ENCODE data around the gene PIGH. TPM values are rescaled to one million over a fixed set of nuclear protein-coding genes. Genes with fewer than 3 reads are reported as not detected.

The PIGH gene
- total RNA-seq, 6 experiments from 2014 or later, result 12.7 to 16.0 (median 13.8) TPM

DNA sequence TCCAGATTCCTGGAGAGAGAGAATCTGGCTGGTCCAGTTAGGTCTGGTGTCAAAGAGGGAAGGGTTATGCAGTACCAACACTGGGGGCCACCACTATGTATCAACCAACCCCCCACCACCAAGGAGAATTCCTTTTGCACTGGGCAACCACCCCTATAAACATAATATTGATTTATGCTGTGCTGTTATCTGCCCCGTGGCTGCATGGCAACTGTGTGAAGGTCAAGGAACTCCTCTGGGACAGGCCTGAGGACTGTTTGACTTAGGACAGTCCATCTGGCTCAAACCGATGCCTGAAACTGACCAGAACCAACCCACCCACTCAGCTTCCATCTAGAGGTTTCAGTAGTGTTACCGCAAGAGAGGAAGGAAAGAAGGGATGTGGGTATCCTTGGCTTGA, 46.5 kb downstream of the PIGH start:
- Histone ChIP-seq H3K4me3 (no peak overlapping the region), H3K27ac (no peak overlapping the region), H3K36me3 (no peaks in the 10 kb centered on the region), H3K9me3 (no peaks in the 10 kb centered on the region), H3K4me1 (no peaks in the 10 kb centered on the region), H3K27me3 (no peaks in the 10 kb centered on the region)
- intact Hi-C loops (cut with DNase I), result no loop called here
- WGBS (ENCODE audit: insufficient coverage, low coverage, low lambda C conversion rate, missing lambda C conversion rate), result 46% methylated on average over 2 of the region's 3 CpGs
- no peak for DNase-seq
- ATAC-seq, result peak in 1 of 4 donors; percentile 32
- TF ChIP-seq CTCF (IDR thresholded peaks at IDR 0.05) (no peak), POLR2A (IDR thresholded peaks at IDR 0.05) (no peak)

DNA sequence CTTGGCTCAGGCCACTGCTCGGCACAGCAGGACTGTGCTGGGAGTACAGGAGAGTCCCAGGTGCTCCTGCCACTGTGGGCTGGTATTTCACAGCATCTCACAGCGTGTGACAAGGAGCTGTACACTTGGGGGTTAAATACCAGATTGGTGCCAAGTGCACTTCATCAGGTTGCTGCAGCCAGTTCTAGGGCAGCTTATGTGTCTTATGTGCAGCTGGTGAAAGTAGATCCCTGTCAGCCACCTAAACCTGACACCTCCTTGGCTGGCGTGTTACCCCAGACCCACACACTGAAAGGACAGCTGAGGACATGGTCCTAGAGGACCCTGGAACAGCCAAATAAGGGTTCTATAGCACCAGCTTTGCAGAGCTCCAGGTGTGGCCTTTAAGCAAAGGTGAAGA, 48.1 kb downstream of the PIGH start:
- Histone ChIP-seq H3K36me3 (no peaks in the 10 kb centered on the region), H3K9me3 (no peaks in the 10 kb centered on the region), H3K4me1 (no peaks in the 10 kb centered on the region), H3K27ac (no peak overlapping the region), H3K4me3 (no peak overlapping the region), H3K27me3 (no peaks in the 10 kb centered on the region)
- 67% methylated on average over 1 of the region's 3 CpGs for WGBS (ENCODE audit: insufficient coverage, low coverage, low lambda C conversion rate, missing lambda C conversion rate)
- intact Hi-C loops (cut with DNase I), result no loop called here
- DNase-seq (no peak), ATAC-seq (no peak)
- TF ChIP-seq CTCF (IDR thresholded peaks at IDR 0.05), result no peak
- TF ChIP-seq POLR2A (IDR thresholded peaks at IDR 0.05), result no peak

GRCh38 chr14:67551123-67551522, 48.9 kb downstream of the PIGH start:
- H3K4me3 ChIP-seq, result no peak overlapping the region
- no peak for DNase-seq
- intact Hi-C loops (cut with DNase I), result no loop called here
- TF ChIP-seq CTCF (IDR thresholded peaks at IDR 0.05) (no peak), POLR2A (IDR thresholded peaks at IDR 0.05) (no peak)
- no peaks in the 10 kb centered on the region for H3K4me1 ChIP-seq
- no peak for ATAC-seq
- WGBS (ENCODE audit: insufficient coverage, low coverage, low lambda C conversion rate, missing lambda C conversion rate), result 77% methylated on average over 3 of the region's 3 CpGs
- H3K27ac ChIP-seq, result no peak overlapping the region
- no peaks in the 10 kb centered on the region for H3K36me3 ChIP-seq
- H3K27me3 ChIP-seq, result no peaks in the 10 kb centered on the region
- H3K9me3 ChIP-seq, result no peaks in the 10 kb centered on the region

- Histone ChIP-seq H3K27me3 (no peaks in the 10 kb centered on the region), H3K27ac (no peak overlapping the region), H3K4me1 (no peaks in the 10 kb centered on the region), H3K4me3 (no peak overlapping the region), H3K36me3 (no peaks in the 10 kb centered on the region), H3K9me3 (no peaks in the 10 kb centered on the region)
- DNase-seq (no peak), ATAC-seq (no peak)
- WGBS (ENCODE audit: insufficient coverage, low coverage, low lambda C conversion rate, missing lambda C conversion rate), result 91% methylated on average over 4 of the region's 4 CpGs
- intact Hi-C loops (cut with DNase I), result no loop called here
- TF ChIP-seq POLR2A (IDR thresholded peaks at IDR 0.05) (no peak), CTCF (IDR thresholded peaks at IDR 0.05) (no peak)
Measured at GRCh38 chr14:67549734-67550133, 50.3 kb downstream of the PIGH start.

- Histone ChIP-seq H3K4me1 (no peaks in the 10 kb centered on the region), H3K9me3 (no peaks in the 10 kb centered on the region), H3K27me3 (no peaks in the 10 kb centered on the region), H3K36me3 (no peaks in the 10 kb centered on the region), H3K4me3 (no peak overlapping the region), H3K27ac (no peak overlapping the region)
- TF ChIP-seq CTCF (IDR thresholded peaks at IDR 0.05) (no peak), POLR2A (IDR thresholded peaks at IDR 0.05) (no peak)
- 67% methylated on average over 1 of the region's 5 CpGs for WGBS (ENCODE audit: insufficient coverage, low coverage, low lambda C conversion rate, missing lambda C conversion rate)
- ATAC-seq (no peak), DNase-seq (no peak)
- intact Hi-C loops (cut with DNase I), result no loop called here
Measured at GRCh38 chr14:67547224-67547780, 52.8 kb downstream of the PIGH start.

Data from right lobe of liver (tissue), 6 donors.